Skeletal muscle satellite cell (primary cell): ENCODE data around the gene PCSK5.

Source experiments
- H3K27me3 ChIP-seq: 2 replicates; pipeline ENCODE4 v1.7.0; 2013; ENCODE audit warnings: low read length; ENCODE audit not compliant: control insufficient read depth, insufficient read depth
- H3K36me3 ChIP-seq: 2 replicates; pipeline ENCODE4 v1.7.0; 2013; ENCODE audit warnings: mild to moderate bottlenecking, control low read depth, low read length; ENCODE audit not compliant: insufficient read depth
- H3K4me1 ChIP-seq: 2 replicates; pipeline ENCODE4 v1.7.0; 2013; ENCODE audit warnings: low read length; ENCODE audit not compliant: control insufficient read depth, insufficient read depth
- H3K4me2 ChIP-seq: 2 replicates; pipeline ENCODE4 v1.7.0; 2013; ENCODE audit warnings: mild to moderate bottlenecking, low read length
- H3K4me3 ChIP-seq: 2 replicates; pipeline ENCODE4 v1.7.0; 2013; ENCODE audit warnings: low read length
- H3K9ac ChIP-seq: 2 replicates; pipeline ENCODE4 v1.7.0; 2013; ENCODE audit warnings: mild to moderate bottlenecking, low read depth, low read length, moderate library complexity
- H3K9me3 ChIP-seq: replicated peaks from 2 replicates; pipeline ENCODE4 v1.7.0; 2013; ENCODE audit warnings: mild to moderate bottlenecking, control low read depth, low read length

PCSK5 gene

DNA sequence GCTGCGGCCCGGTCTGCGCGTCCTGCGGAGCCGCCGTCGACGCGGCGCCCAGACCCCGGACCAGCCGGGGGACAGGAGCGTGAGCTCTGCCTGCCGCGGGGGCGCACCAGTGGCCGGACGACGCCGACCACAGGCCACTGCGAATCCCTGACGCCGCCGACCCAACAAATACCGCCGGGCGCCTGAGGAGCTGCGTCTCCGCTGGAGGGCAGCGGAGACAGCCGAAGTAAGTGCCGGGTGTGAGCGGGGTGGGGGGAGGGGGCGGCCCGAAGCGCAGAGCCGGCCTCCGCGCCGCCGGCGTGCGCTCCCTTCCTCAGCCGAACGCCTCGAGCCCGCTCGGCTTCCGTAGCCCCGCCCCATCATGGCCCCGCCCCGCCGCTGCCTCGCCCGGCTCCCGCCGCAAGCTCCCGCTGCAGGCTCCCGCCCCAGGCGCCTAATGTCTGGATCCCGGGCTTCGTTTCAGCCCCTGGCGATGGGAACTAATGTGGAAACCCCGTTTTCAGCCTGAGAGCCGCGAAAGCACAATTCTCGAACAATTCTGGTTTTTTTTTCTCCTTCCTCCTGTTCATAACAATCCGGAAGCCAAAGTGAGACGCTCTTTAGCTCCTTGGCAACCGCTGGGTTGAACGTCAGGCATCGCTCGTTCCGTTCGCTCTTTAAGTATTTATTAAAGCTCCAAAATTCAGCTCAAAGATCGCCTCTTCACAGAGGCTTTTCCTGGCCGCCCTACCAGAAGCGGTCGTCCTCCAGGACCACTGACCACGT is 503.9 kb downstream of the PCSK5 start, which contains the start of gene RFK:
TSS of gene RFK (minus strand) at position 232 of the 765 bp plus-strand sequence. CDS start 255 bp downstream, outside the sequence.
- H3K4me3 ChIP-seq = peak within 1 kb of the TSS; percentile 100
- H3K36me3 ChIP-seq = peaks cover 15% of the 10 kb centered on the region
- H3K9me3 ChIP-seq = no peaks in the 10 kb centered on the region
- no peaks in the 10 kb centered on the region for H3K27me3 ChIP-seq
- H3K9ac ChIP-seq = peak within 1 kb of the TSS; percentile 92
- H3K4me2 ChIP-seq = peak within 1 kb of the TSS; percentile 98
- H3K4me1 ChIP-seq = peaks cover 11% of the 10 kb centered on the region

DNA sequence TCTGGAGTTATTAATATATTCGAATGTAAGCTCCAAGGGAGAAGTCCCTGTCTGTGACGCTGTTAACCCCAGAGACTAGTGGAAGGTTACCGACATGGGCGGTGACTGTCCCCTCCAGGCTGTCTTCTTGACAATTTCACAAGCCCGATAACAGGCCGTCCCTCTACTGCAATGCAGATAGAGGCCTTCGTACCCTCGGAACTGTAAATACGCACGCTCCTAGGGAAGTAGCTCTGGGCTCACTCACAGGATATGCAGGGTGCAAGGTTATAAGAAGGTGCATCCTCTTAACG is 504.4 kb downstream of the PCSK5 start:
- Histone ChIP-seq H3K9ac (peak overlapping the region; percentile 92), H3K36me3 (peaks cover 15% of the 10 kb centered on the region), H3K9me3 (no peaks in the 10 kb centered on the region), H3K27me3 (no peaks in the 10 kb centered on the region), H3K4me2 (peak overlapping the region; percentile 98), H3K4me3 (peak overlapping the region; percentile 100), H3K4me1 (peaks cover 11% of the 10 kb centered on the region)

DNA sequence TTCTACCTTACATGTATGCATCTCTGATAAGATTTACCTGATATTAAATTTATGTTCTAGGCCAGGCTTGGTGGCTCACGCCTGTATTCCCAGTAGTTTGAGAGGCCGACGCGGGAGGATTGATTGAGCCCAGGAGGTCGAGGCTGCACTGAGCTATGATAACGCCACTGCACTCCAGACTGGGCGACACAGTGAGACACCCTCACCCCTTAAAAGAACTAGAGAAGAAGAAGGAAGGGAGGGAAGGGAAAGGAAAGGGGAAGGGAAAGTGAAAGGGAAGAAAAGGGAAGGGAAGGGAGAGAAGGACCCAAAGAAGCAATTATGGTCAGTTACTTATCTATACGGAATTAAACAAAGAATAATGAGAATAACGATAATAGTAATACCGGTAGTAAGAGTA is 504.9 kb downstream of the PCSK5 start:
- peak overlapping the region; percentile 100 for H3K4me3 ChIP-seq
- peak overlapping the region; percentile 92 for H3K9ac ChIP-seq
- no peaks in the 10 kb centered on the region for H3K9me3 ChIP-seq
- no peaks in the 10 kb centered on the region for H3K27me3 ChIP-seq
- peak overlapping the region; percentile 98 for H3K4me2 ChIP-seq
- H3K4me1 ChIP-seq = peaks cover 11% of the 10 kb centered on the region
- peaks cover 15% of the 10 kb centered on the region for H3K36me3 ChIP-seq

DNA sequence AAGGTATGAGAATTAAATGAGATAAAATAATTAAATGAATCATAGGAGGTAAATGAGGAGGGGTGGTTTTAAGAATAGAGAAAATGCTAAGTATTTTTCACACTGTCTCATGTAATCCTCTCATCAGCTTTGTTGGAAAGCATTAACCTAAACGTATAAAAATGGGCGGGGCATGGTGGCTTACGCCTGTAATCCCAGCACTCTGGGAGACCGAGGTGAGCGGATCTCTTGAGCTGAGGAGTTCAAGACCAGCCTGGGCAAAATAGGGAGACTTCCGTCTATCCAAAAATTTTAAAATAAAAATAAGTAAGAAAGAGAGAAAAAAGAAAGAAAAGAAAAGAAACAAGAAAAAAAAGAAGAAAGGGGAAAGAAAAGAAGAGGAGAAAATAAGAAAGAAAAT is 505.7 kb downstream of the PCSK5 start:
- Histone ChIP-seq H3K9me3 (no peaks in the 10 kb centered on the region), H3K4me2 (no peak overlapping the region), H3K9ac (no peak overlapping the region), H3K4me3 (no peak overlapping the region), H3K36me3 (peaks cover 10% of the 10 kb centered on the region), H3K27me3 (no peaks in the 10 kb centered on the region), H3K4me1 (peaks cover 11% of the 10 kb centered on the region)

DNA sequence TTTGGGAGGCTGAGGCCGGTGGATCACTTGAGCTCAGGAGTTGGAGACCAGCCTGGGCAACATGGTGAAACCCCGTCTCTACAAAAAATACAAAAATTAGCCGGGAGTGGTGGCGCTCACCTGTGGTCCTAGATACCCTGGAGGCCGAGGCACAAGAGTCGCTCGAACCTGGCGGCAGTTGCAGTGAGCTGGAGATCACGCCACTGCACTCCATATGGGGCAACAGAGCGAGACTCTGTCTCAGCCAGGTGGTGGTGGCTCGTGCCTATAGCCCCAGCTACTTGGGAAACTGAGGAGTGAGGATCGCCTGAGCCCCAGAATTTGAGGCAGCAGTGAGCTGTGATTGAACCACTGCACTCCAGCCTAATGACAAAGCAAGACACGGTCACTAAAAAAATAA is 506.1 kb downstream of the PCSK5 start:
- H3K9me3 ChIP-seq = no peaks in the 10 kb centered on the region
- peaks cover 14% of the 10 kb centered on the region for H3K4me1 ChIP-seq
- no peak overlapping the region for H3K4me2 ChIP-seq
- H3K27me3 ChIP-seq = no peaks in the 10 kb centered on the region
- H3K4me3 ChIP-seq = no peak overlapping the region
- no peak overlapping the region for H3K9ac ChIP-seq
- H3K36me3 ChIP-seq = peaks cover 8% of the 10 kb centered on the region

DNA sequence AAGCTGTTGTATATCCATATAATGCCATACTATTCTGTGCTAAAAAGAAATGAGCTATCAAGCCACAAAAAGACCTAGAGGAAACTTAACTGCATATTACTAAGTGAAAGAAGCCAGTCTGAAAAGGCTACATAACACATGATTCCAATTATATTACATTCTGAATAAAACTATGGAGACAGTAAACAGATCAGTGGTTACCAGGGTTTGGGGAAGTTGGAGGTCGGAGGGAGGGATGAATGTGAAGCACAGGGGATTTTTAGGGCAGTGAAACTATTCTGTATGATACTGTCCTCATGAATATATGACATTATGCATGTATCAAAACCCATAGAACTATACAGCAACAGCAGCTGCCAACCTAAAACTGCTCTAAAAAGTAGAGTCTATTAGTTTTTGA is 509.4 kb downstream of the PCSK5 start:
- Histone ChIP-seq H3K27me3 (no peaks in the 10 kb centered on the region), H3K4me1 (peaks cover 19% of the 10 kb centered on the region), H3K4me2 (no peak overlapping the region), H3K36me3 (no peaks in the 10 kb centered on the region), H3K4me3 (no peak overlapping the region), H3K9ac (no peak overlapping the region), H3K9me3 (no peaks in the 10 kb centered on the region)

DNA sequence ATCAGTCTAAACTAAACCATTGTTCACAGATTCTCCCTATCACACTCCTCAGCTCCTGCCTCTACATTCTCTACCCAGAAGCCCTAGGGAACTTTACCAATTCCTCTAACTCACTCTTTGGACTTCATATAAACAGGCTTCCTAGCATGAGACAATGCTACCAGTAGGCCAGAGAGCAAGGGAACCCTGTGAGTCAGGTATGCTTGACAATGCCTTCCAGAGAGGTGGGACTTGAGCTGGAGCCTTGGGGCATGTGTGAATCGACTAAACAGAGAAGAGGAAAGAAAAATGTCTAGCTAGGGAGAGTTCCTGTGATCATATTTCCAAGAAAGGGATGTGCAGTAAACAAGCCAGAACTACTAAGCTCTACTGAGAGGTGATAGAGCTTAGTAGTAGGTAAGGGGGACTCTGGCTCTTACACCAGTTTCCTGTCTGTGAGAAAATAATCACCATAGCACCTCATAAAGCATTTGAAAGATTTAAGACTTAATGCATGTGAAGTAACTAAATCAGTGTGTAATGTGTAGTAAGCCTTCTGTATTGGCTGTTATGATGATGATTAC is 510.1 kb downstream of the PCSK5 start:
- Histone ChIP-seq H3K27me3 (no peaks in the 10 kb centered on the region), H3K4me1 (peaks cover 14% of the 10 kb centered on the region), H3K4me2 (no peak overlapping the region), H3K9me3 (no peaks in the 10 kb centered on the region), H3K9ac (no peak overlapping the region), H3K4me3 (no peak overlapping the region), H3K36me3 (no peaks in the 10 kb centered on the region)

DNA sequence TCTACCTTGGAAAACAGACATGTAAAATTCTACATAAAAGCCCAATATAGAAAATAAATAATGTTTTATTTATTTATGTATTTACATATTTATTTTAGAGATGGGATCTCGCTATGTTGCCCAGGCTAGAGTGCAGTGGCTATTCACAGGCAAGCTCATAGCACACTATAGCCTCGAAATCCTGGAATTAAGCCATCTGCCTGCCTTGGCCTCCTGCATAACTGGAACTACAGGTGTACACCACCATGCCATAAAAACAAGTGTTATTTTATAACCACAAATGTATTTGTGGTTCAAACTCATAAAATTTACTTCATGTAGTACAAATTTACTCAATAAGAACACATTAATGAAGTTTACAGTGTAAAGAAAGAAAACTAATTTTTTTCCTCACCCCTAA is 510.7 kb downstream of the PCSK5 start:
- Histone ChIP-seq H3K9me3 (no peaks in the 10 kb centered on the region), H3K36me3 (no peaks in the 10 kb centered on the region), H3K4me3 (no peak overlapping the region), H3K9ac (no peak overlapping the region), H3K4me2 (no peak overlapping the region), H3K27me3 (no peaks in the 10 kb centered on the region), H3K4me1 (peaks cover 14% of the 10 kb centered on the region)

DNA sequence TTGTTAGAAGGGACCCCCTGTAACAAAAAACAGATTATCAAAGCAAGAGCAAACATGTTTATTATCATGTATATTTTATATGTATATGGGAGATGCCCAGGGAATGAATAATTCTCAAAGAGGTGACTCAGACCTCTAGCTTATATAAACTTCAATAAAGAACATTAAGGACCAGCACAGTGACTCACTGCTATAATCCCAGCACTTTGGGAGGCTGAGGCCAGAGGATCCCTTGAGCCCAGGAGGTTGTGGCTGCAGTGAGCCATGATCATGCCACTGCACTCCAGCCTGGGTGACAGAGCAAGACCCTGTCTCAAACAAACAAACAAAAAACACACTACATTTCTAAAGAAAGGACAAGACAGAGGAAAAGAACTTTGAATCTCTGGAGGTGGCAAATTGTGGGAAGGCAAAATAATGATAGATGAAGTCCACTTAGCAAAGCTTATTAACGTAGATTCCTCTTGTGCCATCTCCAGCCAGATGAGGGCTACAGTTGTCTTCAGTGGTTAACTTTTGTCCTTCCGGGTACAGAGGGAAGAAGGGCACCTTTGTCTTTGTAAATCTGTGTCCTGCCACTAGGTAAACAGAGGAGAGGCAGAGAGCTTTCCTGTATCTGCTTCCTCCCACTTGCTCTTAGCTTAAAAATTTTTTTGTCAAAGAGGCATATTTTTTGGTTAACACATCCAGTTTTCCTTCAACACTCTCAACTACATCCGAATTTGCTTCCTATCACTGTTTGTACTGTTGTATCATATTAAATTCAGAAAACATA is 511.3 kb downstream of the PCSK5 start:
- Histone ChIP-seq H3K36me3 (no peaks in the 10 kb centered on the region), H3K4me1 (peaks cover 14% of the 10 kb centered on the region), H3K9me3 (no peaks in the 10 kb centered on the region), H3K27me3 (no peaks in the 10 kb centered on the region), H3K4me2 (no peak overlapping the region), H3K4me3 (no peak overlapping the region), H3K9ac (no peak overlapping the region)

DNA sequence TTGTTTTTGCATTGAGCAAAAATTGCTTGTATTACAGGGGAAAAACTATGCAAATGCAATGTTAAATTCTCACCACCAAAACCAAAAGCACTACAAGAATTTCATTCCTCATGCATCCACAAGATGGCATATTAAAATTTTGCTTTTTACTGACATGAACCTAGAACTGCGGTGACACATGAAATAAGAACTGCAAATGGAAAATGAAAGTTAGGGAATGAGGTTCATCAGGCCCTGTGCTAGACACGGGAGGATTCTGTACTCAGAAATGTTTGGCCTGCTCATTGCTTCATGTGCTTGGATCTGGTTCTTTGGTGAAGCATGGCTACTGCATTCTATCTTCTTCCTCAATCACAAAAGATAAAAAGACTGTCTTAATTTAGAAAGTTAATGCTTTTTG is 512.9 kb downstream of the PCSK5 start:
- Histone ChIP-seq H3K4me3 (peak overlapping the region; percentile 14), H3K4me1 (peaks cover 14% of the 10 kb centered on the region), H3K36me3 (no peaks in the 10 kb centered on the region), H3K9me3 (no peaks in the 10 kb centered on the region), H3K27me3 (no peaks in the 10 kb centered on the region), H3K9ac (peak overlapping the region; percentile 70), H3K4me2 (peak overlapping the region; percentile 65)

DNA sequence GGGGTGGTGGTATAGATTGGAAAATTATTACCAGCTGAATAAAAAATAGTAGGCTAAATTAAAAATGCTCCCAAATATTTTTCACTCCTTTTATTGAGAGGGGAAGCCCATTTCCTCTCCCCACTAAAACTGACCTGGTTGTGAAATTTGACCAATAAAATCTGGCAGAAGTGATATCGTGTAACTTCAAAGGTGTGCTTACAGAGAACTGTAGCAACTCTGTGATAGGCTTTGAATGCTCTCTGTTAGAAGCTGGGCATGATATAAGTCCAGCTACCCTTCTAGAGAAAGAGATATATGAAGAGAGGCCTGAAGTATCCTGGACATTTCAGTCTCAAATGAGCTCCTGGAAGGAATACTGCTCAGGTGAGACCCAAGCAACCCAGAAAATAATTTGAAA is 513.9 kb downstream of the PCSK5 start:
- Histone ChIP-seq H3K4me1 (peaks cover 14% of the 10 kb centered on the region), H3K36me3 (no peaks in the 10 kb centered on the region), H3K9ac (no peak overlapping the region), H3K9me3 (no peaks in the 10 kb centered on the region), H3K27me3 (no peaks in the 10 kb centered on the region), H3K4me2 (no peak overlapping the region), H3K4me3 (no peak overlapping the region)
